ENCODE measurements around the gene ZNF593OS. TPM values are rescaled to one million over a fixed set of nuclear protein-coding genes. Genes with fewer than 3 reads are reported as not detected.

Gene ZNF593OS
- total and polyA plus RNA-seq, 10 donors: 0.26 to 0.43 (median 0.26) TPM; not detected in 7

GRCh38 chr1:26156285-26157038 lies 15.2 kb downstream of the ZNF593OS start:
- Histone ChIP-seq H3K36me3 (no peaks in the 10 kb centered on the region), H3K4me1 (peaks cover 10 to 60% (median 29%) of the 10 kb centered on the region in 6 donors), H3K9me3 (no peaks in the 10 kb centered on the region), H3K27me3 (replicated peaks in 1 of 7) (peaks cover 0 to 70% (median 26%) of the 10 kb centered on the region in 7 donors), H3K27ac (no peak overlapping the region), H3K4me3 (peak overlapping the region in 2 of 8 donors; percentile 1 to 8)
- TF ChIP-seq POLR2AphosphoS5 (IDR thresholded peaks at IDR 0.05): peak in 1 of 3 donors; percentile 44
- TF ChIP-seq, protein P1, sequence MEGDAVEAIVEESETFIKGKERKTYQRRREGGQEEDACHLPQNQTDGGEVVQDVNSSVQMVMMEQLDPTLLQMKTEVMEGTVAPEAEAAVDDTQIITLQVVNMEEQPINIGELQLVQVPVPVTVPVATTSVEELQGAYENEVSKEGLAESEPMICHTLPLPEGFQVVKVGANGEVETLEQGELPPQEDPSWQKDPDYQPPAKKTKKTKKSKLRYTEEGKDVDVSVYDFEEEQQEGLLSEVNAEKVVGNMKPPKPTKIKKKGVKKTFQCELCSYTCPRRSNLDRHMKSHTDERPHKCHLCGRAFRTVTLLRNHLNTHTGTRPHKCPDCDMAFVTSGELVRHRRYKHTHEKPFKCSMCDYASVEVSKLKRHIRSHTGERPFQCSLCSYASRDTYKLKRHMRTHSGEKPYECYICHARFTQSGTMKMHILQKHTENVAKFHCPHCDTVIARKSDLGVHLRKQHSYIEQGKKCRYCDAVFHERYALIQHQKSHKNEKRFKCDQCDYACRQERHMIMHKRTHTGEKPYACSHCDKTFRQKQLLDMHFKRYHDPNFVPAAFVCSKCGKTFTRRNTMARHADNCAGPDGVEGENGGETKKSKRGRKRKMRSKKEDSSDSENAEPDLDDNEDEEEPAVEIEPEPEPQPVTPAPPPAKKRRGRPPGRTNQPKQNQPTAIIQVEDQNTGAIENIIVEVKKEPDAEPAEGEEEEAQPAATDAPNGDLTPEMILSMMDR (IDR thresholded peaks at IDR 0.05 in 8 of 11, conservative IDR thresholded peaks at IDR 0.05 in 3 of 11): no peak
- DNase-seq: peak; percentile 50
- intact Hi-C loops (cut with DNase I; ENCODE audit: low total_unique reads): no loop called here
- 17 to 36% (median 19%) methylated on average over 8 to 12 of the region's 12 CpGs for WGBS, 5 donors

DNA sequence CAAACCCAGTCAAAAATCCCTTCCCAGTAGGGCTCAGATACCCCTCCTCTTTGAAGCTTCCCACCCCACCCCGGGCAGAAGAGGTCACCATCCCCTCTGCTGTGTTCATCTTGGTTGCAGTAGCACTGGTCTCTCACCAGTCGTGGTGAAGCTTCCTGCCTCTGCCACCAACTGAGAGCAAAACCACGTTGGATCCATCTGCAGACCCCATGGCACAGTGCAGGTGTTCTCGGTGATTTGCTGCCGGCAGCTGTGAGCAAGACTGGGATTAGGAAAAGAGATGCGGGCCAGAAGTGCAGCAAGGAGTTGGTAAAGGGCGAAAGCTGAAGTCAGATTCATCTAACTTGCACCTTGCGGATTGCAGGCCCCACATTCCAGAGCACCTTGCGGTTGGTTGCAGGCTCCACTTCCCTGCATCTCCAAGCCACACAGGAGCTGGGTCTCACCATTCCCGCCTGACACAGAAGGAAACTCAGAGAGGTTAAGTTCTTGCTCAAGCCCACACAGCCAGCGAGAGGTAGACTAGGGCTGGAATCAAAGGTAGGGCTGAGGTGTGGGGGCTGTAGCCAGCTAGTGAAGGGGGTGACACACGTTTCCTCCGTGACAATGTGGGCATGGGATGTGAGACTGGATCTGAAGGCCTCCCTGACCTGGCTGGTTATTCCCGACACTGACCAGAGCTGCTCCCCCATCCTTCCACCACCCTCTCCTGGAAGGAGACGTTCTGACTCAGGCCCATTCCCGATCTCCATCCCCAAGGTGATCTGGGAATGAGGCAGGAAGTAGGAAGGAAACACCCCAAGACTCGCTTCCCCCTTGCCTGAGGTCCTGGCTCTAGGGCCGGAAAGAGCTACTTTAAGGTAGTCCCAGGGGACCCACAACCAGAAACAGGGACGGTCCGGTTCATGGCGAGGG lies 16.0 kb downstream of the ZNF593OS start:
- intact Hi-C loops (cut with DNase I; ENCODE audit: low total_unique reads): no loop called here
- no peak for DNase-seq
- H3K4me3 ChIP-seq: peak overlapping the region in 1 of 8 donors; percentile 8
- WGBS, 5 donors: 46 to 60% (median 47%) methylated on average over 21 of the region's 21 CpGs
- H3K36me3 ChIP-seq: no peaks in the 10 kb centered on the region
- peaks cover 5 to 51% (median 22%) of the 10 kb centered on the region in 6 donors for H3K4me1 ChIP-seq
- TF ChIP-seq POLR2AphosphoS5 (IDR thresholded peaks at IDR 0.05): peak in 1 of 3 donors; percentile 11
- TF ChIP-seq POLR2A (IDR thresholded peaks at IDR 0.05): no peak
- TF ChIP-seq, protein P1 (IDR thresholded peaks at IDR 0.05 in 8 of 11, conservative IDR thresholded peaks at IDR 0.05 in 3 of 11): no peak
- H3K27me3 ChIP-seq (replicated peaks in 1 of 7): peaks cover 0 to 61% (median 22%) of the 10 kb centered on the region in 7 donors
- H3K27ac ChIP-seq: no peak overlapping the region
- no peaks in the 10 kb centered on the region for H3K9me3 ChIP-seq

GRCh38 chr1:26154750-26155149 lies 16.9 kb downstream of the ZNF593OS start:
- no peak for TF ChIP-seq POLR2A (IDR thresholded peaks at IDR 0.05)
- no peak for TF ChIP-seq POLR2AphosphoS5 (IDR thresholded peaks at IDR 0.05)
- TF ChIP-seq, protein P1 (IDR thresholded peaks at IDR 0.05 in 8 of 11, conservative IDR thresholded peaks at IDR 0.05 in 3 of 11): no peak
- Histone ChIP-seq H3K27ac (no peak overlapping the region), H3K27me3 (replicated peaks in 1 of 7) (peaks cover 0 to 52% (median 22%) of the 10 kb centered on the region in 7 donors), H3K36me3 (no peaks in the 10 kb centered on the region), H3K9me3 (no peaks in the 10 kb centered on the region), H3K4me1 (peaks cover 5 to 43% (median 20%) of the 10 kb centered on the region in 6 donors), H3K4me3 (no peak overlapping the region)
- 41 to 60% (median 48%) methylated on average over 9 of the region's 9 CpGs for WGBS, 5 donors
- no peak for DNase-seq
- intact Hi-C loops (cut with DNase I; ENCODE audit: low total_unique reads): no loop called here

Measured in spleen (tissue), 11 donors.